SH-SY5Y (cell line): ENCODE data around the gene TPM2.

Experiments used
- GATA2 ChIP-seq: IDR thresholded peaks from 2 replicates; pipeline ENCODE4 v1.6.1; 2011; ENCODE audit warnings: mild to moderate bottlenecking, low read depth, low read length
- GATA3 ChIP-seq: IDR thresholded peaks from 2 replicates; pipeline ENCODE4 v1.6.1; 2011; ENCODE audit warnings: low read depth, mild to moderate bottlenecking, low read length, moderate library complexity

- TF ChIP-seq GATA2: no peak
- TF ChIP-seq GATA3: no peak
Observed at GRCh38 chr9:35679766-35680330, 9.9 kb downstream of the TPM2 start.
